HG02885 (cell line): Measurements from ENCODE around the gene PRXL2C.
"Not testable (repeated sequence)": the region's sequence is repeated elsewhere in the genome, so short reads cannot be mapped to it uniquely, and the experiment has no call there.

Experiments
- ATAC-seq: cut with Tn5 transposase; IDR thresholded peaks from one replicate; pipeline ENCODE4 v1.9.1; 2021; ENCODE audit warnings: mild to moderate bottlenecking; ENCODE audit not compliant: unreplicated experiment, poor library complexity

PRXL2C gene

GRCh38 chr9:96655198-96655851, at the start of gene PRXL2C:
Gene PRXL2C, minus strand, starts transcription at chr9:96655317. Its CDS starts 36 bp downstream, at chr9:96655281.
- peak; percentile 81 for ATAC-seq

- not testable (repeated sequence) for ATAC-seq
Observed at GRCh38 chr9:96700721-96701375, 45.7 kb upstream of the PRXL2C start.

GRCh38 chr9:96691326-96691725, 36.2 kb upstream of the PRXL2C start:
- ATAC-seq: no peak

- ATAC-seq: no peak
Observed at GRCh38 chr9:96688745-96689464, 33.8 kb upstream of the PRXL2C start.

GRCh38 chr9:96688187-96688586, 33.1 kb upstream of the PRXL2C start:
- no peak for ATAC-seq

- ATAC-seq: no peak
Observed at GRCh38 chr9:96686638-96687335, 31.7 kb upstream of the PRXL2C start.

GRCh38 chr9:96680812-96681499, 25.8 kb upstream of the PRXL2C start:
- no peak for ATAC-seq

GRCh38 chr9:96674906-96675538, 19.9 kb upstream of the PRXL2C start:
- no peak for ATAC-seq

- not testable (repeated sequence) for ATAC-seq
Observed at GRCh38 chr9:96673786-96674185, 18.7 kb upstream of the PRXL2C start.

- ATAC-seq: no peak
Observed at GRCh38 chr9:96668868-96669534, 13.9 kb upstream of the PRXL2C start.

- ATAC-seq: no peak
Observed at GRCh38 chr9:96667363-96667728, 12.2 kb upstream of the PRXL2C start.

- ATAC-seq: not testable (repeated sequence)
Observed at GRCh38 chr9:96666653-96667362, 11.7 kb upstream of the PRXL2C start.

GRCh38 chr9:96665789-96666188, 10.7 kb upstream of the PRXL2C start:
- no peak for ATAC-seq

GRCh38 chr9:96663506-96664120, 8.5 kb upstream of the PRXL2C start:
- no peak for ATAC-seq

GRCh38 chr9:96661711-96662110, 6.6 kb upstream of the PRXL2C start:
- no peak for ATAC-seq

- no peak for ATAC-seq
Observed at GRCh38 chr9:96660692-96661248, 5.7 kb upstream of the PRXL2C start.

GRCh38 chr9:96654450-96655197, 493 bp downstream of the PRXL2C start:
- ATAC-seq: peak; percentile 55
